MM.1S (cell line): ENCODE data around the gene OR2V2.
A peak's percentile ranks its signal among the peaks of the same experiment; 100 is the strongest.

ENCODE experiments used
- DNase-seq: peaks from one replicate; pipeline ENCODE4 v3.0.0-alpha.2; 2015
- H2AFZ ChIP-seq: fragments of 300-600 bp; sonication (generic); 2 replicates; pipeline ENCODE4 v1.6.0; 2016; ENCODE audit warnings: antibody characterized with exemption, low read length
- H3F3A ChIP-seq: fragments of 300-600 bp; sonication (generic); 2 replicates; pipeline ENCODE4 v1.6.1; 2016; ENCODE audit warnings: mild to moderate bottlenecking, antibody characterized with exemption, low read length, moderate library complexity, mixed read lengths; ENCODE audit not compliant: insufficient read depth
- H3K27ac ChIP-seq: fragments of 300-600 bp; sonication (generic); 2 replicates; pipeline ENCODE4 v1.5.1; 2016; ENCODE audit warnings: mild to moderate bottlenecking, low read length
- H3K27me3 ChIP-seq: fragments of 300-600 bp; sonication (generic); replicated peaks from 2 replicates; pipeline ENCODE4 v1.6.0; 2016; ENCODE audit warnings: low read length; ENCODE audit not compliant: insufficient read depth
- H3K36me3 ChIP-seq: fragments of 300-600 bp; sonication (generic); replicated peaks from 2 replicates; pipeline ENCODE4 v1.6.1; 2016; ENCODE audit warnings: mild to moderate bottlenecking, low read length, mixed read lengths; ENCODE audit not compliant: insufficient read depth
- H3K4me1 ChIP-seq: fragments of 300-600 bp; sonication (generic); 2 replicates; pipeline ENCODE4 v1.6.1; 2016; ENCODE audit warnings: low read length, mixed read lengths
- H3K4me2 ChIP-seq: fragments of 300-600 bp; sonication (generic); 2 replicates; pipeline ENCODE4 v1.6.0; 2016; ENCODE audit warnings: low read depth, low read length
- H3K4me3 ChIP-seq: fragments of 300-600 bp; sonication (generic); 2 replicates; pipeline ENCODE4 v1.5.1; 2016; ENCODE audit warnings: low read length, mixed read lengths
- H3K79me2 ChIP-seq: fragments of 300-600 bp; sonication (generic); 2 replicates; pipeline ENCODE4 v1.6.1; 2016; ENCODE audit warnings: mixed run types, low read length, mixed read lengths
- H3K9ac ChIP-seq: fragments of 300-600 bp; sonication (generic); 2 replicates; pipeline ENCODE4 v1.6.1; 2016; ENCODE audit warnings: low read length, mixed read lengths
- H3K9me2 ChIP-seq: fragments of 300-600 bp; sonication (generic); replicated peaks from 2 replicates; pipeline ENCODE4 v1.6.1; 2016; ENCODE audit warnings: mild to moderate bottlenecking, low read length, mixed read lengths; ENCODE audit not compliant: insufficient read depth
- H3K9me3 ChIP-seq: fragments of 300-600 bp; sonication (generic); replicated peaks from 2 replicates; pipeline ENCODE4 v1.6.1; 2016; ENCODE audit warnings: mild to moderate bottlenecking, low read length, mixed read lengths; ENCODE audit not compliant: insufficient read depth
- H4K20me1 ChIP-seq: fragments of 300-600 bp; sonication (generic); 2 replicates; pipeline ENCODE4 v1.6.1; 2016; ENCODE audit warnings: mild to moderate bottlenecking, low read length, moderate library complexity, mixed read lengths; ENCODE audit not compliant: insufficient read depth
- EZH2 ChIP-seq: fragments of 300-600 bp; sonication (generic); optimal IDR thresholded peaks from 2 replicates; pipeline ENCODE3; 2017; ENCODE audit warnings: low read depth, mild to moderate bottlenecking, antibody characterized with exemption, low read length, mixed read lengths
- EZH2phosphoT487 ChIP-seq: fragments of 300-600 bp; sonication (generic); IDR thresholded peaks from 2 replicates; pipeline ENCODE4 v1.6.1; 2018; ENCODE audit warnings: antibody characterized with exemption, low read length
- TF ChIP-seq, protein P1 (sequence below): fragments of 300-600 bp; sonication (generic); IDR thresholded peaks from 2 replicates; pipeline ENCODE4 v1.5.1; 2016; ENCODE audit warnings: antibody characterized with exemption, low read length, mixed read lengths

The OR2V2 gene

DNA sequence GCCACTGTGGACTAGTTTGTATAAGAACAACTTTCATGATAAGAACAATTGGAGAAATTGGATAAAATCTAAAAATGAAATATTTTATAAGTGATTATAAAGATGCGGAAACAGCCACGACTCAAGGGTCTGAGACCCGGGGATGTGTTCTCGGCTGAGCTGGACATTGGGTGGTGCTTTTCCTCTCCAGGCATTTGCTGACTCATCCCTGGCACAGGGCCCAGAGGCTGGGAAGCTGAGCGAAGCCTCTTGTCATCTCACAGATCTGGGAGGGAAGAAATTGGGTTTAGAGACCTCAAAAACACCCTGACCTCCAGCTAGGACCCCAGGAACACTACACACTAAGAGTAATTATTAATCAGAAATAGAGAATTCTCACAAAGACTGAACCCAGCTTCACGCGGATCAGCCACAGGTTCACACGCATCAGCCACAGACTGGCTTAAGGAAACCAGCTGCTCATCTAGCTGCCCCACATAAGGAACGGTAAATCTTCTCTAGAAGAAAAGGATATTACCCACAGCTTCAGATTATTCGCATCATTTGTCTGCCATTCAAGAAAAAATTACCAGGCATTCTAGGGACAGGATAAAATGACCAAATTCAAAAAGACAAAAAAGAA lies 13.7 kb upstream of the OR2V2 start:
- Histone ChIP-seq H3K79me2 (no peaks in the 10 kb centered on the region), H3K4me2 (peak overlapping the region; percentile 34), H3K4me3 (no peak overlapping the region), H3F3A (no peaks in the 10 kb centered on the region), H3K27me3 (peaks cover 10% of the 10 kb centered on the region; the same call in 1 of the 2 replicates), H3K9ac (no peak overlapping the region), H3K9me3 (no peaks in the 10 kb centered on the region), H3K9me2 (no peaks in the 10 kb centered on the region), H3K27ac (no peak overlapping the region), H3K36me3 (no peaks in the 10 kb centered on the region), H3K4me1 (0 out of 2 replicates have a peak, but pooled peaks cover 4% of the 10 kb centered on the region), H2AFZ (no peak overlapping the region), H4K20me1 (no peaks in the 10 kb centered on the region)
- DNase-seq, result no peak
- TF ChIP-seq, protein P1, sequence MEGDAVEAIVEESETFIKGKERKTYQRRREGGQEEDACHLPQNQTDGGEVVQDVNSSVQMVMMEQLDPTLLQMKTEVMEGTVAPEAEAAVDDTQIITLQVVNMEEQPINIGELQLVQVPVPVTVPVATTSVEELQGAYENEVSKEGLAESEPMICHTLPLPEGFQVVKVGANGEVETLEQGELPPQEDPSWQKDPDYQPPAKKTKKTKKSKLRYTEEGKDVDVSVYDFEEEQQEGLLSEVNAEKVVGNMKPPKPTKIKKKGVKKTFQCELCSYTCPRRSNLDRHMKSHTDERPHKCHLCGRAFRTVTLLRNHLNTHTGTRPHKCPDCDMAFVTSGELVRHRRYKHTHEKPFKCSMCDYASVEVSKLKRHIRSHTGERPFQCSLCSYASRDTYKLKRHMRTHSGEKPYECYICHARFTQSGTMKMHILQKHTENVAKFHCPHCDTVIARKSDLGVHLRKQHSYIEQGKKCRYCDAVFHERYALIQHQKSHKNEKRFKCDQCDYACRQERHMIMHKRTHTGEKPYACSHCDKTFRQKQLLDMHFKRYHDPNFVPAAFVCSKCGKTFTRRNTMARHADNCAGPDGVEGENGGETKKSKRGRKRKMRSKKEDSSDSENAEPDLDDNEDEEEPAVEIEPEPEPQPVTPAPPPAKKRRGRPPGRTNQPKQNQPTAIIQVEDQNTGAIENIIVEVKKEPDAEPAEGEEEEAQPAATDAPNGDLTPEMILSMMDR, result no peak
- TF ChIP-seq EZH2 (no peak), EZH2phosphoT487 (no peak)

DNA sequence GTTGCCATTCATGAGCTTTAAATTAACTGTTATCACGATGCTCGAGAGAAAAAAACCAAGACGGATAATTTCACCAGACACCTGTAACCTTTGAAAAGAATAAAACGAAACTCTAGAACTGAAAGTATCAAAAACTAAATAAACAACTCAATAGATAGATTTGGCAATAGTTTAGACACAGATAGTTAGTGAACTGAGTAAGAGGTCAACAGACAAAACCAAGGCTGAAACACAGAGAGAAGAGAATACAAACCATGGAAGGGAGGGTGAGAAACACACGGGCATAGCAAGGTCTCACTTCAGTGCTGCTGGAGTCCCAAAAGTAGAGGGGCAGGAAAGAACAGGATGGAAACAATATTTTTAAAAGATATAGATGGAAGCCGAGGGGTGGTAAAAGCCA lies 13.1 kb upstream of the OR2V2 start:
- H3K9me3 ChIP-seq, result no peaks in the 10 kb centered on the region
- peak; percentile 10 for DNase-seq
- 0 out of 2 replicates have a peak, but pooled peaks cover 5% of the 10 kb centered on the region for H3K27me3 ChIP-seq
- 0 out of 2 replicates have a peak, but pooled peaks cover 4% of the 10 kb centered on the region for H3K4me1 ChIP-seq
- H3K9ac ChIP-seq, result no peak overlapping the region
- H2AFZ ChIP-seq, result no peak overlapping the region
- no peak overlapping the region for H3K27ac ChIP-seq
- no peaks in the 10 kb centered on the region for H3F3A ChIP-seq
- H4K20me1 ChIP-seq, result no peaks in the 10 kb centered on the region
- H3K4me2 ChIP-seq, result peak overlapping the region; percentile 34
- H3K79me2 ChIP-seq, result no peaks in the 10 kb centered on the region
- no peaks in the 10 kb centered on the region for H3K9me2 ChIP-seq
- TF ChIP-seq EZH2, result no peak
- TF ChIP-seq, protein P1, result no peak
- TF ChIP-seq EZH2phosphoT487, result no peak
- H3K36me3 ChIP-seq, result no peaks in the 10 kb centered on the region
- H3K4me3 ChIP-seq, result no peak overlapping the region

DNA sequence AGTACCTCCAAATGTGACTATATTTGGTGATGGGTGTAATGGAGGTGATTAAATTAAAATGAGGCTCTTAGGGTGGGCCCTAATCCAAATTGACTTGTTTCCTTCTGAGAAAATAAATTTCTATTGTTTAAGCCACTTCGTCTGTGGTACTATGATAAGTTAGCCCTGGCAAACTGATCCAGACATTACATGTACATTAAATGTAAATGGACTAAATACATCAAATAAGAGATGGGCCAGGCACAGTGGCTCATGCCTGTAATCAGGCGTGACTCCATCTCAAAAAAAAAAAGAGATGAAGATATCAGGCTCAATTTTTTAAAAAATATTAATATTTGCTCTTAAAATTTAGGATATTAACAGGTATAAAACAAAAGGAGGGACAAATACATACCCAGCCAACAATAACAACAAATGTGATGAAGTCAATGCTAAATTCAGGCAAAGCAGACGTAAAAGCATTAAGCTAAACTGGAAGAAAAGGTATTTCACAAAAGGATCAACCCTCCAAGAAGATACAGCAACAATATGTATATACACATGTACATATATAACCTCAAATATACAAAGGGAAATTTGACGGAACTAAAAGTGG lies 10.9 kb upstream of the OR2V2 start:
- H3K9me2 ChIP-seq, result no peaks in the 10 kb centered on the region
- H4K20me1 ChIP-seq, result no peaks in the 10 kb centered on the region
- no peak overlapping the region for H3K27ac ChIP-seq
- H3K9me3 ChIP-seq, result no peaks in the 10 kb centered on the region
- no peaks in the 10 kb centered on the region for H3K79me2 ChIP-seq
- H3K4me1 ChIP-seq, result 0 out of 2 replicates have a peak, but pooled peaks cover 4% of the 10 kb centered on the region
- no peak overlapping the region for H2AFZ ChIP-seq
- no peak for DNase-seq
- H3K4me2 ChIP-seq, result no peak overlapping the region
- H3K4me3 ChIP-seq, result no peak overlapping the region
- H3K36me3 ChIP-seq, result no peaks in the 10 kb centered on the region
- H3F3A ChIP-seq, result no peaks in the 10 kb centered on the region
- H3K27me3 ChIP-seq, result no peaks in the 10 kb centered on the region
- no peak overlapping the region for H3K9ac ChIP-seq
- TF ChIP-seq, protein P1, result no peak
- TF ChIP-seq EZH2 (no peak), EZH2phosphoT487 (no peak)
